HG02588 (cell line): Measurements from ENCODE around the gene BCOR.

Experiments
- ATAC-seq: cut with Tn5 transposase; IDR thresholded peaks from one replicate; pipeline ENCODE4 v1.9.1; 2021; ENCODE audit warnings: mild to moderate bottlenecking, moderate library complexity; ENCODE audit not compliant: unreplicated experiment

The BCOR gene

DNA sequence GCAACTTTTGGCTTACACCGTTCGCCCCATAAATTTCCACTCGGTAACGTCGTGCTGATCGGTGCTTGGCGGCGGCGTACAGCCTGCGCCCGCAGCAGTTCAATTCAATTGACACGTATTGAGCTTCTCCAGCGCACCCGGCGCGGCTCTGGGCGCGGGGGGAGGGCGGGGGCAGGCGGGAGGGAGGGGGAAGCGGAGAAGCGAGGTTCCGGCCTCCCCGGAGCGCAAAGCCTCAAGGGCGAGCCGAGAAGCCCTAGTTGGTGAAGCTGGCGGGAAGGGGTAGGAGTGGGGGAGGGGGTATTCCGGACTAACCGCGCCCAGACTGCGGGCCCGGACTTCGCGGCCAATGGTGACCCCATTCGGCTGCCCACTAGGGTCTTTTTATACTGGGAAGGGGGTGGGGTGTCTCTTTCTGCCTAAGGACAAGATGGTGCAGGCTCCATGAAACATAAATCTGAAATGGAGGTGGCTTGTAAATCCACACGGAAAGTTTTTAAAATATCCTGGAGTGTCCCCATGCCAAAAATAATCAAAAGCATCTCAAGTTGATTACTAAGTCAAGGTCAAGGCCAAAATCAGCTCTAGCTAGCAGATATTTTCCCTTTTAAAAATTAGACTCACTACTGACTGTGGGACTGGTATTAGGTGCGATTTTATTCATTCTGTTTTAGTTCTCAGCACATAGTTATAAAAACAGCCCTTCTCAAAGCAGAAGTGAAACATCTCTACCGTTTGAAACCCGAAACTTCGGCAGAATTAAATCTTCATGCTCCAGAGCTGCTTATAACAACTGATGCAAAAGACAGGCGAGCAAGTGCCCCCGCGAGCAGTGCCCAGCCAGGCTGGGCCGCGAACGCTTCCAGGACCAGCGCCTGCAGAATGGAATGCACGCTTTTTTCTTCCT is 1.5 kb upstream of the BCOR start:
- ATAC-seq: peak; percentile 34

DNA sequence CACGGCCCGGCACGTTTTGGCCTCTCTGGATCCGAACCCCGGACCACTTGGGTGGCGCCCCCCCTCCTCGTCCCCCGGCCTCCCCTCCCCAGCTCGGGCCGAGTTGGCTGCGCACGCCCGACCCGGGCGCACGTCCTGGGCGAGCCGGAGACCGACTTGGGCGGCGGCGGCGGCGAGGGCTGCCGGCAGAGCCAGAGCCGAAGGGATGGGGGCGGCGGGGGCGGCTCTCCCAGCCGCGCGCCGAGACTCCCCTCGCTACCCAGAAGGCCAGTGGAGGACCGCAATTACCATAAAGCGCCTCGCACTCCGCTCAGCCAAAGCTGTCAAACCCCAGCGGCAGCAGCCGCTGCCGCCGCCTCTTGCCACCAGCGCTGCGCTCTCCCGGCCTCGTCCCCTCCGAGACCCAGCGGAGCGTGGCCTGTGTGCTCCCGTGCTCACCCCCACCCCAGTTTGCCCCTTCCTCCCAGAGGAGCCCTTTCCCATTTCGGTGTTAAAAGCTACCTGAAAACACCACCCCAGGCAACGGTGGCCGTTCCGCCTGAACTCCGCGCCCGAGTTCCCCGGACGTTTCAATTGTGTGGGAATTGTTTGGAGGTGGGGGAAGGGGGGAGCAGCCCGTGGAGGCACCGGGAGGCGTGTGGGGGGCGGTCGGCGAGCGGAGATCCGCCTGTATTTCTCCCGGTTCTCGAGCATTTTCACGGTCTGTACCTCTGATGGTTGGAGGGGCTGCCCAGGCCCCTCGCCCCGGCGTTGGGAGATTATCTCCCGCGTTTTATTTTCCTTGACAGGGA is 701 bp upstream of the BCOR start:
- ATAC-seq: peak; percentile 30

DNA sequence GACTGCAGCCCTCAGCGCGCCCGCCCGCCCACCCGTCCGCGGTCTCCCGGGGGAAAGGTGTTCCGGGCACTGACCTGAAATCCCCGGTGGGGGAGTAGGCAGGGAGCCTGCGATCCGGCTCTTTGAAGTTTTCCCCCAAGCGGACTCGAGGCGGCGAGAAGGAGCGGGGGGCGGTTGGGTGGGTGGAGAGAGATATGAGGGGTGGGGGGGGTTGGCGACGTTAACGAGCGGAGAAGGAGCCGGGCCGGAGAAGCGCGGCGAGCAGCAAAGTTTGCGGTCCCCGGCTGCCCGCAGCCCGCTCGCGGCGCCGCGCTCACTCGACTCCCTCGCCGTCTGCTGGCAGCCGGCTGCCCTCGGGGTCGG is 636 bp downstream of the BCOR start:
- no peak for ATAC-seq

DNA sequence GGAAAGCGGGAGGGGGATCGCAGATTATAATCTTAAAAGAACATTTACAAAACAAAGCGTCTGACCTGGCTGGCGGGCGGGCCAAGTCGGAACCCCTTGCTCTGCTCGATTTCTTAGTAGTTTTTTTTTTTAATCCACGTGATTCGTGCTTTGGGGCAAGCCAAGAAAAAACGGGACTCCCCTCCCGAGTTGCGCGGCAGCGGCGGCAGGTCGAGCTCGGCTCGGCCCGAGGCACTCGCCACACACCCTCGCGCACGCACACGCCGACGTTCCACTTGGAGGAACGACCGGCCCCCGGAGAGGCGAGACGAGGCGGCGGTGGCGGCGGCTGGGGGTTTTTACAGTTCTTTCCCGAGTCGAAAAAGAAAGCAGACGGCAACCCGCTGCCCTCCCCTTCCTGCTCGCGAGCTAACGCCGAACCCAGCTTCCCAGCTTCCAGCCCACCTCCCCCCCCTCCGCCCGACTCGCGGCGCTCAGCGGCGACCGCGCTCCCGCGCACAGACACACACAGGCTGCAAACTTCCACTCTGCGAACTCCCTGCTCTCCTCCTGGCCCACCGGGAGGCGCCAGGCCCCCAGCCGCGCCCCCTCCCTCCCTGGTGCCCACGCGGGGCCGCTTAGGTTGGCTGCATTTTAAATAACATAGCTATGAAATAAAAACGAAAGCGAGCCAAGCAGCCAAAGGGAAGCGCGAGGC is 1.2 kb downstream of the BCOR start:
- no peak for ATAC-seq

DNA sequence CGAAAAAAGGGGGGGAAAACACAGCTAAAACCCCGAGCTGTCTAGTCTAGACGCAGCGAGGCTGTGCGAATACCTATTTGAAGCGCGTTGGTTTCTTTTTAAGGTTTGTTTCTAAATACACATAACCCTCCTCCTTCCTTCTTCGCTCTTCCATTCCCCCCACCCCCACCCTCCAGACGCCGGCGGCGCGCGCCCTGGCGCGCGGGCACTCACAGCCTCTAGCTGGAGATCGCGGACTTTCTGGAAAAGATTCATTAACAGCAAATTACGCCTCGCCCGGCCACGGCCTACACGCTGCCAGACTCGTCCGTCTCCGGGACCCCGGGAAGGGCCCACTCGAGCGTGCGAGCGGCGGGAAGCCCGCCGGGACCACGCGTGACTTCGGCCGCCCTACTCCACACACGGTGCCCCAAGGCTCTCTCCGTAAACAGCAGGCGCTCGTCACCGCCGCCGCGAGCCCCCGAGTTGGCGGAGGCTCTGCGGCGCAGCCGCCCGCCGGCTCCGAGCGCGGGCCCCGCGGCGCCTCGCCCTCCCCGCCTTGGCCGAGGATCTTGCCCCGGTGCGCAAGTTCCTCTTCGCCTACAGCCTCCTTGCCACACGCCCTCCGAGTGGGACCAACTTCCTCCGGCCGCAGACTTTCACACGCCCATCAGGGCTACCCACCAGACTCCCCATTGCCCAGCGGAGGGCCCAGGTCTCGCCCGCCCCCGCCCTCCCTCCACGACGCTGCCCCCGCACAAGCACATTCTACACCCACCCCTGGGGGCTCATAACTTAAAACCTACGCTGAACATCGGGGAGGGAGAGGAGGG is 2.0 kb downstream of the BCOR start:
- no peak for ATAC-seq

DNA sequence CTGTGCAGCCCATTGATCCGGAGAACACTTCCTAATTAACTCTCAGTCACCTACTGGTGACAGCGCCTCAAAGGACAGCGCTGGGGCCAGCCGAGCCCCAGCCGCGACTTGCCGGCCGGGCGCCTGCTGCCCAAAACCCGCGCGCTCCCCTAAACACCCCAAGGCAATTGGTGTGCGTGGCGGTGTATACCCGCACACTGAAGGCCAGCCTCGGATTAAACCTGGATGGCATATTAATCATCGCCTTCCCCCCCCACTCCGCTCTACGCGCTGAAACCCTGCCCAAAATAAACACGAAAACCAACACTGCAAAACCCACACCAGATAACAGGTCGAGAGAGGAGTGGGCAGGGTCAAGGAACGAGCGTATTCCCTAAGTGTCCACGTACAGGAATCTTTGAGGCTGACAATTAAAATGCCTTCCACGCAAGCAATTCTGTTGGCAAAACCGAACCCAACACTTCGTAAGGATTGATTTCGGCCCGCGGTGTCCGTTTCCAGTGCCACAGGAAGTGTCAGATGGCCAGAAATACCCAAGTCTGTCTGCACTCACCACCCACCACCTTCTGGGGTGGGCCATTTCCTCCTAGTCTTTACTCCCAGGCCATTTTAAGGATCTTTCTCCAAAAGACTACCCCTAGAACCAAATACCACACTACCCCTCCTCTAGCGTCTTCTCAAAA is 2.7 kb downstream of the BCOR start:
- ATAC-seq: no peak

DNA sequence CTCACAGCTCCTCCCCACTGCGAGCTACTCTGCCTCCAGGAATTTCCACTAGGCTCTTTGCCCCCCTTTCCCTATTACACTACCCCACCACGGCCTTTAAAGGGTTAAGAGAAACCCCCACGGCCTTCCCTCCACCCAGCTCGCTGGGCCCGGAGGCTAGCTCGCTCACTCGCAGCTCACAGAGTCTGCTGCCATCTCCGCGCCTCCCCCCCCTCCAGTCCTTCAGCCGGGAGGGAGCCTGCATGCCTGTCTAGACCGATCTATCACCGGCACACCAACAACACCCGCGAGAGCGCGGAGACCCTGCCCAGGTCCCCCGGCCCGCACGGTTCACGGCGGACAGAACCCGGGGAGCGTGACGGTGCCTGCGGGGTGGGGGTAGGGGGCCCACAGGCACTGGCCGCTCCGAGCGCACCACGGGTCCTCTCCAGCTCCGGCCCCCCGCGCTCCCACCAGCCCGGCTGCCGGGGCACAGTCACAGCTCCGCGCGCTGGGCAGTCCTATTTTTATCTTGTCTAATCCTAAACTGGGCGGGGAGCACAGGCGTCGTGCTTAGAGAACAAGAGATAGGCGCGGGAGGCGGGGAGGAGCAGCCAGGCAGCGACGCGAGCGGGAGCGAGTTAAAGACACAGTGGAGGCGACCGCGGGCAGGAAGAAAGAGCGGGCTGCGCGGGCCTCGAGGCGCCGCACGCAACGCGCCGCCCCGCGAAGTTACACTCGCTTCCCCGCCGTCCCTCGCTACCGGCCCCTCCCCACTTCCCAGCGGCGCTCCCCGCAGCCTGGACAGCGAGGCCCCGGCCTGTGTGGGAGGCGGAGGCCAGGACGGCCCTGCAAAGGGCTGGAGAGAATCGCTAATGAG is 3.5 kb downstream of the BCOR start:
- no peak for ATAC-seq

DNA sequence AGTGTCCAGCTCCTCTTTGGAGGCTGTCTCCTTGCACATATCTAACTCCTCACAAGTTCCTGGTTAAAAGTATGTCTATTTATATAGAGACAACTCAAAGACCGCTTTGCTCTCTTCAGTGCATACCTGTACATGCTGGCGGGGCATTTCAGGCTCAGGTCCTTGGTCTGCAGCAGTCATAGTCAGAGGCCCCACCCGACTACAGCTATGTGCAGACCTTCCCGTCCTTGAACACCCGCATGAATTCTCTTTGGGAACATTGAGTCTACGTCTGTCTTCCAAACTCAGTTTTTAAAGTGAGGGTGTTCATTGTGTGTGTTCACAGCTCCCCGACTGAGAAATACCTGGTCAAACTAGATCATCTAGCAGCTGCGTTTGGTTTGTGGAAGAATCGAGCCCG is 4.2 kb downstream of the BCOR start:
- ATAC-seq: no peak

DNA sequence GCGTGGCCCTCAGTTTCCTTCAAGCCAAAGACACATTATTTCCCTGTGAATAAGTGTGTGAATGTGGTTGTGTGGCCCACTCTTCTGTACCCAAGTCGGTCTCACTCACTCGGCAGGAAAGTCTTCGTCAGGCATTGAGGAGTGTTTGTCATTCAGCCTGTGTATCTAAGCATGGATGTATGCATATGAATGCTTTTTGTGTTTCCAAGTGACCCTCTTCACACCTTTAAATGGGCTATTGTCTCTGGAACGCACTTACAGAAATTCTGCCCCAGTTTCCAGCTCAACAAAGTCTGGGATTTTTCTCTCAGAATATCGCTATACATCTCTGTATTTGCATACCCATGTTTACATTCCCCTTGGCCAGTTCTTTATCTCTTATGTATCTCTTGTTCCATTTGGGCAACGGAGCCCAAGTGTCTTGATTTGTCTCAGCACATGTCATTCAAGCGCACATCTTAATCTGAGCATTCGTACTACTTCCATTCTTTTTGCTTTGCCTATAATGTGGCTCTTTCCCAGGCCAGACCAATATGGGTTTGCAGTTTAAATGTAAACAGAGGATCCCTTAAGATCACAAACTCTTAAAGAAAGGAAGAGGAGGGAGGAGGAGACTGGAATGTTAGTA is 4.8 kb downstream of the BCOR start:
- ATAC-seq: no peak

DNA sequence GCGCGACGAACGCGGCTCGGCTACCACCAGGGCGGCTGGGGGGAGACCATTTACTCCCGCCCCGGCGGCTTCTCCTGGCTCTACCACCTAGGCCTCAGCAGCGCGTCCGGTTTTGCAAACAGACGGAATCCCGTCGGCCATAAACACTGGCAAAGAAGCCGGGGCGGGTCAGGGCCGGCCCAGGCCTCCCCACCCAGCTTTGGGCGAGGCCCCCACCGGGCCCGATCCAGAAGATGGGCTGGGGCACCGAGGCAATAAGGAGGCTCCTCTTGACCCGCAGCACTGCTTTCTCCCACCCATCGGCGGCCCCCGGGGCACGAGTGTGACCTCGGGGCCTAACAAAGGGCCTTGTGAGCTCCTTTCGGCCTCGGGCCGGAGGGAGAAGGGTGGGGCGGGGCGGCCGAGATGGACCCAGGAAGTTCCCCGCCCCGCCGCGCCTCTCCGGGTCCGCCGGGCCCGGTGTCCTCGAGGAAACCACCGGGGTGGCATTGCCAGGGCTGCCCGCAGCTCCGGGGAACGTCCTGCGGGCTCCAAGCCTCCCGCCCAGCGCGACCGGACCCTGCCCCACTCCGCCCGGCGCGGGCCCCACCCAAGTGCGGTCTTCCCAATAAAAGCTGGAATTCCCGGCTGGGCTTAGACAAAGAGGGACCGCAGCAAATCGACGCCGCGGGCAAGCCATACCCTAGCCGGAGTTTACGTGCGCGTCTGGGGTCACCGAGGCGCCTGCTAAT is 5.9 kb downstream of the BCOR start:
- no peak for ATAC-seq

DNA sequence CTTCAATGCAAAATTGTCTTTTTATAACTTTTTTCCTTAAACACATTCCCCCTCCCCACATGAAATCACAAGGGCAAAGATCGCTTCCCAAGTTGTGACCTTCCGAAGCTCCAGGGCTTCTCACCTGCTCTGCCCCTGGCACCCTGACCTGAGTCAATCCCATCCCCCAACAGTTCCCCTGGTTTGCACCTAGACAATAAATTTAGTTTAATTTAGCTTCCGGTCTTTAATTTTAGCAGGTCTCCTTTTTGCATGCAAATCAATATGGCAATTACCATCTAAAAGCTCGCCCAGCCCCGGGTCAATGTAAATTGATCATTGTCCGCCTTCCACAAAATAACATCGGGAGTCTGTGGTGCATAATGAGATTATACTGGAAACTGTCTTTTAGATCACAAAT is 6.8 kb downstream of the BCOR start:
- ATAC-seq: no peak

DNA sequence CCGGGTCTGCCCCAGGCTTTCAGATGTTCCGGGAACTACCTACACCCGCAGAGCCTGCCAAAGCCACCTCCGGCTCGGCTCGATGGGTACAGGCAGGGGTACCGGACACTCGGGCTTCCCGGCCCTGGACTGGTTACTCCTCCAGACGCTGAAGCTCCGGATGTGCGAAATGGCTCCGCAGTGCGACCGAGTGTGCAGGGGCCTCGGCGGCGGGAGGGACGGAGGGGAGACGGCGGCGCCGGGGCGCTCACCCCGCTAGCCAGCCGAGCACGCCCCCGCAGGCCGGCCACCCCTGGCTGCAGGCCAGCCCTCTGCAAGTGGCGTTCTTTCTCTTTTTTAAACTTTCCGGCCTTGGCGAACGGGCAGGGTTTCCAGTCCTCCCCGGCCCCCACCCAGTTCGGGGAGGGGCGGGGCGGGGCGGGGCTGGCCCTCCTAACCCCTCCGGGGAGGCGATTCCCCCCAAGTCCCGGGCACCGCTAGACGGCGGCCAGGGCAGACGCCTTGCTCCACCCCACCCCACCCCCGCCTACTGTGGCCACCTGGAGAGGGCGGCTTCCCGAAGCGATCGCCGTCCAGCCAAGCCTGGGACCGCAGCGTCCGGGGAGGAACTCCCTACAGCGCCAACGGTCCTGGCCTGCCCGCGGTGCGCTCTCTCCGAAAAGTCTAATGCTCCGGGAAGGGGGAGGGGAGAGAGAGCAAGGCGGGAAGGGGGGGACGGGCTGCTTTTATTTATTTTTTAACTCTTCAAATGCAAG is 7.5 kb downstream of the BCOR start:
- no peak for ATAC-seq

DNA sequence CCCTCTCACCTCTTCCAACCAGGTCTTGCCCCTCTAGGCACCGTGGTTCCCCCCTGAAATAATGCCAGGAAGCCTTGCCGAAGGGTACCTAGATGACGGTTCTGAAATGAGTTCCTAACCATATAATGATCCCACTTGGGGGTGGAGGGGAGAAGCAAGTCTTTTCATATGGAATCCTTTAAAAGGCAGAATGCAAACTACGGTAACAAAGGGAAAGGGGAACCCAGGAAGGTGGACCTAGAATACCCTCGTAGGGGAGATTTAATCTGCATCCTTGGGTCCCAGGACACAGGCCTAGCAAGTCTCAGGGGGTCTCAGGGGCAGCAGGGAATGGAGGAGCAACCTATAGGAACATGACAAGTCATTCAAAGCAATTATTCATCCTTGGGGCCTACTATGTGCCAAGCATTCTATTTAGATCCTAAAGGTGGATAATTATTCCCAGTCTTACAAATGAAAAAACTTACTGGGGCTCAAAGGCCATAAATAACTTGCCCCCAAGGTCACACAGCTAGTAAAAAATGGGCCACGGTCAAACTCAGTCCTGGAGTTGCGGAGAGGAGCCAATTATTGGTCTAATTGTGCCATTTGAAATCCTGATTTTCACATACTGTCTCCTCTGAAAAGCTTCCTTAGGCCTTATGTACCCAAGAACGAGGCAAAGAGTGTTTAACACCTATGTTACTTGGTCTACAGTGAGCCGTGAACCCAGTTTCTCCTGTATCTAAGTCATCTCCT is 8.8 kb downstream of the BCOR start:
- no peak for ATAC-seq

DNA sequence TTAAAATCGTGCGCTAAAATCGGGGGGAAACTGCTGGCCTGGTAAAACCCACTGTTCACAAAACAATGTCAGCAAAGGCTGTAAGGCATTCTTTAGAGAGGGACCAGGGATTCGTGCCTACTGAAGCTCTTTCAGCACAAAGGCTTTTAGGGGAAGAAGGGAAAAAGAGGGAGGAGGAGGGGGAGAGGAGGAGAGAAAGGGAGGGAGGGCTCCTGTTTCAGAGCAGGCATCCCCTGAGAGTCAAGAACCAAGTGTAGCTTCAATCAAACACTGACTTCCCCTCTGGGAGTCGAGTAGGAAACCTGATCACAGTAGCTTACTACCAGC is 9.5 kb downstream of the BCOR start:
- ATAC-seq: no peak

DNA sequence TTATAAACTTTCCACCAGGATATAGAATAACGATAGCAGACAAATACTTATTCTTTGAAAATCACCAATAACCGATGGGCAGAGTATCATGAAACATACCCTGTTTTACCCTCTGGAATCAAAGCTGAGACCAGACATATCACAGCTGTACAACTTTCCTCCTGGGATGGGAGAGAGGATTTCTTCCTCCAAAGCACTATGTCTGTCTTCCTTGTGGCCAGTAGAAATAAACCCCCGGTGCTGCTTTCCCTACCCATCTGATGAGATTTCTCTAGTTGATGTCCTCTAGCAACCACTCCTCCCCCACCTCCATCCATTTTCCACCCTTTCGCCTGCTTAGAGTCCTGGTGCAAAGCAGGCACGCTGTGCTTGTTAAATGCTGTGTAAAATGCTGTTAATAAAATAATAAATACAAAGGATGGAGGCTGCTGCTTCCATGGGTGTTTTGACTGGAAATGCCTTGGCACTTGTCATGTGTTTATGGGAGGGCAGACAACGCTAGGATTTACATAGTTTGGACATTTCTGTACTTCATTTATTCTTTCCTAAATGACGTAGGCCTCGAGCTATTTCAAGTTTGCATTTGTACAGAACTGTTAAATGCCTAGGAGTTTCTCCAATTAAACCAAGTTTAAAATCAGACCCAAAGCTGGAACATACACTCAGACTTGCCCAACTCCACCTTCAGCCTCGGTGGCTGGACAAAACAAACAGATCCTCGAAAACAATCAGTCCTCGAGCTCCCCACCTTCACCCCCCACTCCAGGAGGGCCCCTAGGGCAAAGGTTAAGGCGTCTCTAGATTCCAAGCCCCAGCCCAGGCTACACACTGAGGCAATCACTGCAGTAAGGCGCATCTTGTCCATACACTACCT is 10.1 kb downstream of the BCOR start:
- ATAC-seq: no peak
